Upper lobe of left lung (tissue), 6 donors: ENCODE measurements around the gene FZD1. TPM values are rescaled to one million over a fixed set of nuclear protein-coding genes. Genes with fewer than 3 reads are reported as not detected.
A peak's percentile ranks its signal among the peaks of the same experiment; 100 is the strongest.

Source experiments
- ATAC-seq, 2 donors: fragments of 200-7000 bp; cut with Tn5 transposase; one replicate each; pipeline ENCODE4 v1.9.1; 2022; ENCODE audit warnings: mild to moderate bottlenecking in 2 of 2, moderate library complexity in 2 of 2; ENCODE audit not compliant: low FRiP score in 2 of 2
- DNase-seq, 2 donors: peaks; one replicate each; pipeline ENCODE4 v3.0.0-alpha.2; 2019 to 2020
- H3K27ac ChIP-seq, 4 donors: fragments of 200-600 bp; sonication (generic); one replicate each; pipeline ENCODE4 v1.5.1; 2016 to 2019
- H3K27me3 ChIP-seq, 4 donors: fragments of 200-600 bp; sonication (generic); one replicate each; pipeline ENCODE4 v1.5.1; 2017 to 2019
- H3K36me3 ChIP-seq, 4 donors: fragments of 200-600 bp; sonication (generic); one replicate each; pipeline ENCODE4 v1.5.1; 2016 to 2019
- H3K4me1 ChIP-seq, 4 donors: fragments of 200-600 bp; sonication (generic); one replicate each; pipeline ENCODE4 v1.5.1; 2018 to 2019
- H3K4me3 ChIP-seq, 4 donors: fragments of 200-600 bp; sonication (generic); one replicate each; pipeline ENCODE4 v1.5.1; 2017 to 2019; ENCODE audit warnings: mild to moderate bottlenecking in 2 of 4, moderate library complexity in 1 of 4
- H3K9me3 ChIP-seq, 4 donors: fragments of 200-600 bp; sonication (generic); one replicate each; pipeline ENCODE4 v1.5.1; 2018 to 2019
- EP300 ChIP-seq, 4 donors: sonication (generic); formaldehyde crosslinking; IDR thresholded peaks; one replicate each; pipeline ENCODE4 v1.5.1; 2017; ENCODE audit warnings: antibody characterized with exemption in 4 of 4, control low read depth in 2 of 4
- POLR2A ChIP-seq, 4 donors: fragments of 450-650 bp; IDR thresholded peaks; one replicate each; pipeline ENCODE4 v1.5.1; 2016 to 2017; ENCODE audit warnings: antibody characterized with exemption in 4 of 4, mild to moderate bottlenecking in 2 of 4
- POLR2AphosphoS5 ChIP-seq, 2 donors: sonication (generic); formaldehyde crosslinking; IDR thresholded peaks; one replicate each; pipeline ENCODE4 v1.5.1; 2017; ENCODE audit warnings: antibody characterized with exemption in 2 of 2
- WGBS, 2 donors: methylation state at CpG; one replicate each; pipeline ENCODE4 v1.1.5; 2017 to 2018; 5-methylcytosine and 5-hydroxymethylcytosine counted together
- total RNA-seq, 6 donors: library from RNA; depleted of rRNA in 4 of 6; stranded (reverse); fragments of >200 nt in 4 of 6; gene quantifications; one replicate each; pipeline versions ENCODE4 v1.1.0 to v1.2.1, GENCODE V29; 2016 to 2021
- TF ChIP-seq, protein P1 (sequence below), 6 experiments: fragments of 450-650 bp in 4 of 6; fragments of 200-600 bp in 2 of 6; sonication (generic) in 2 of 6; IDR thresholded peaks; one replicate each; pipeline ENCODE4 v1.5.1; 2016 to 2019; ENCODE audit warnings: antibody characterized with exemption in 6 of 6
- donor health status: DM: no; HTN: no; CAD: no; lungs with moderate emphysema.
- donor health status: DM: no; HTN: yes; CAD: no; lungs with severe emphysema.

The FZD1 gene
- total RNA-seq, 6 donors from 2014 or later, result 6.3 to 25.8 (median 15.0) TPM

- Histone ChIP-seq H3K9me3 (no peaks in the 10 kb centered on the region), H3K4me1 (no peaks in the 10 kb centered on the region), H3K36me3 (no peaks in the 10 kb centered on the region), H3K4me3 (no peak overlapping the region), H3K27me3 (no peaks in the 10 kb centered on the region), H3K27ac (no peak overlapping the region)
- ATAC-seq, result no peak
- TF ChIP-seq POLR2AphosphoS5 (IDR thresholded peaks at IDR 0.05) (no peak), EP300 (IDR thresholded peaks at IDR 0.05) (no peak), POLR2A (IDR thresholded peaks at IDR 0.05) (no peak)
- TF ChIP-seq, protein P1, sequence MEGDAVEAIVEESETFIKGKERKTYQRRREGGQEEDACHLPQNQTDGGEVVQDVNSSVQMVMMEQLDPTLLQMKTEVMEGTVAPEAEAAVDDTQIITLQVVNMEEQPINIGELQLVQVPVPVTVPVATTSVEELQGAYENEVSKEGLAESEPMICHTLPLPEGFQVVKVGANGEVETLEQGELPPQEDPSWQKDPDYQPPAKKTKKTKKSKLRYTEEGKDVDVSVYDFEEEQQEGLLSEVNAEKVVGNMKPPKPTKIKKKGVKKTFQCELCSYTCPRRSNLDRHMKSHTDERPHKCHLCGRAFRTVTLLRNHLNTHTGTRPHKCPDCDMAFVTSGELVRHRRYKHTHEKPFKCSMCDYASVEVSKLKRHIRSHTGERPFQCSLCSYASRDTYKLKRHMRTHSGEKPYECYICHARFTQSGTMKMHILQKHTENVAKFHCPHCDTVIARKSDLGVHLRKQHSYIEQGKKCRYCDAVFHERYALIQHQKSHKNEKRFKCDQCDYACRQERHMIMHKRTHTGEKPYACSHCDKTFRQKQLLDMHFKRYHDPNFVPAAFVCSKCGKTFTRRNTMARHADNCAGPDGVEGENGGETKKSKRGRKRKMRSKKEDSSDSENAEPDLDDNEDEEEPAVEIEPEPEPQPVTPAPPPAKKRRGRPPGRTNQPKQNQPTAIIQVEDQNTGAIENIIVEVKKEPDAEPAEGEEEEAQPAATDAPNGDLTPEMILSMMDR (IDR thresholded peaks at IDR 0.05), result no peak
- DNase-seq, result no peak
- WGBS, 2 donors, result 82 to 83% methylated on average over 1 of the region's 1 CpG
Measured at GRCh38 chr7:91280604-91281003, 16.4 kb downstream of the FZD1 start.

DNA sequence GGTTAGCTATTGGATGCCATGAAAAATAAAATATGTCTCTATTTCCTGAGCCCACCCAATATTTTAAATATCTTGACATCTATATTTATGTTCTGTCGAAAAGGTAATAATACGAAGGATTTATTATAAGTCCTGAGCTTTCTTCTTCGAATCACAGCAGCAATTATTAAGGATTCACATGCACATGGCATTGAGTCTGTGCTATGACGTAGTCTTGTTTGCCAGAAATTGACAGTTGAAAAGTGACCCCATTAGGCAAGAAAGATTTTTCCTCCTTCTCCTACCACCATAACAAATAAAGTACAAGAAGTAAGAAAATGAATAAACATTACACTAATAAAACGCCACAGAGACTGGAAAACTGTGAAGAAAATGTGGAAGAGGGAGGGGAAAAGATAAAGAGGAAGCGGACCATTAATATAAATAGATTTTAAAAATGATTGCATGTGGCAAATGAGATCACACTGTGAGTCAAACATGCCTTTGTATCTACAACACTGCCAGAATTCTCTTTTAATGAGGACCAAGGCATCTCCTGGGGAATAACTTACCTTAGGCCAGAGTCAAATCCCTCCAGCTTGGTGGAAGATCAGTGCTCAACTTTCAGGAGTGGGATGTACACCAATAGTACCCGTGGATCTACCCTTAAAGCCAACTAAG lies 21.6 kb downstream of the FZD1 start:
- DNase-seq (no peak), ATAC-seq (peak in 1 of 2 donors; percentile 69)
- WGBS, 2 donors, result 76 to 78% methylated on average over 7 of the region's 7 CpGs
- Histone ChIP-seq H3K9me3 (no peaks in the 10 kb centered on the region), H3K4me1 (peaks cover 0 to 12% (median 2%) of the 10 kb centered on the region in 4 donors), H3K27me3 (no peaks in the 10 kb centered on the region), H3K27ac (no peak overlapping the region), H3K4me3 (no peak overlapping the region), H3K36me3 (no peaks in the 10 kb centered on the region)
- TF ChIP-seq EP300 (IDR thresholded peaks at IDR 0.05), result no peak
- TF ChIP-seq POLR2AphosphoS5 (IDR thresholded peaks at IDR 0.05), result no peak
- TF ChIP-seq, protein P1 (IDR thresholded peaks at IDR 0.05), result no peak

DNA sequence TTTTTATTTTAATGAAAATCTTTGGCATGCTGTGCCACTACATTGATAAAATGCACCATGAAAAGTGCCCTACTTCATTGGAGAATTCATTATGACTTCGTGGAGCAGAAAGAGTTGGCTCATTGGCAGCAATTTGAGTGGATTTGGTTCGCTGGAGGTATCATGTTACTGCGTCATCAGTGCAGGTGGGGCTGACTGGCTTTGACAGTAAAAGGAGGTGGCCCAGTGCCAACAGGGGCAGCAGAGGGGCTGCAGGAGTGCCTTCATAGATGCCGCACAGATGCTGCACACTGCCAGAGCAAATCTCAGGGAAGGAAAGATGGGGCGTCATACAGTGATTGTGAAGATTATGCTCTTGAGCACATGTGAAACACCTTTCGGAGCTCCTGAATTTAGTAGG lies 22.2 kb downstream of the FZD1 start:
- no peak overlapping the region for H3K4me3 ChIP-seq
- ATAC-seq, result no peak
- no peak for DNase-seq
- no peaks in the 10 kb centered on the region for H3K9me3 ChIP-seq
- H3K27ac ChIP-seq, result no peak overlapping the region
- 81 to 83% methylated on average over 6 of the region's 6 CpGs for WGBS, 2 donors
- peaks cover 0 to 12% (median 2%) of the 10 kb centered on the region in 4 donors for H3K4me1 ChIP-seq
- H3K27me3 ChIP-seq, result no peaks in the 10 kb centered on the region
- TF ChIP-seq POLR2AphosphoS5 (IDR thresholded peaks at IDR 0.05) (no peak), EP300 (IDR thresholded peaks at IDR 0.05) (no peak), POLR2A (IDR thresholded peaks at IDR 0.05) (no peak)
- TF ChIP-seq, protein P1 (IDR thresholded peaks at IDR 0.05), result no peak
- no peaks in the 10 kb centered on the region for H3K36me3 ChIP-seq

GRCh38 chr7:91287371-91288084 lies 23.3 kb downstream of the FZD1 start:
- TF ChIP-seq POLR2A (IDR thresholded peaks at IDR 0.05) (no peak), EP300 (IDR thresholded peaks at IDR 0.05) (no peak), POLR2AphosphoS5 (IDR thresholded peaks at IDR 0.05) (no peak)
- TF ChIP-seq, protein P1 (IDR thresholded peaks at IDR 0.05), result no peak
- peak in 1 of 2 donors; percentile 51 for ATAC-seq
- DNase-seq, result no peak
- H3K9me3 ChIP-seq, result no peaks in the 10 kb centered on the region
- H3K4me1 ChIP-seq, result peaks cover 0 to 12% (median 2%) of the 10 kb centered on the region in 4 donors
- H3K27ac ChIP-seq, result peak overlapping the region in 2 of 4 donors; percentile 9 to 26
- no peak overlapping the region for H3K4me3 ChIP-seq
- no peaks in the 10 kb centered on the region for H3K27me3 ChIP-seq
- 39 to 42% methylated on average over 4 of the region's 4 CpGs for WGBS, 2 donors
- no peaks in the 10 kb centered on the region for H3K36me3 ChIP-seq
